Inflammatory macrophage treated with lipopolysaccharide for 1 hour (primary cell): ENCODE data around the gene CNTNAP4.

Source experiments
- DNase-seq, 2 donors: peaks; one replicate each; pipeline ENCODE4 v3.0.0-alpha.2; 2020 to 2022

Gene CNTNAP4

DNA sequence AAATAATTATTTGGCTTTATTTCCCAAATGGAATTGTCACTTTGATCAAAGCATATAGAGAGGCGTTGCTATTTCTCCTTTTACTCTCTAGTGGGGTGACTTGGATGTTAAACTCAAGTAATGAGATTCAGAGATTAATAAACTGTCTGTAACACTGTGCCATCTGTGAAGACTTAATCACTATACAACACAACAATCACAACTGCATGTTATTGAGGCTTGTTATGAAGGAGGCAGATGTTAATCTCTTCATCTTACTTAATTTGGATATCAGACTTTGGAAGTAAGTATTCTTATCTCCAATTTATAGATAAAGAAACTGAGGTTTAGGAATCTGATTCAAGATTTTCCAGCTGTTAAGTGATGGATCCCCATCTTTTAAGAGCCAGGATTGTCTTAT is 132.5 kb downstream of the CNTNAP4 start:
- DNase-seq, result no peak

DNA sequence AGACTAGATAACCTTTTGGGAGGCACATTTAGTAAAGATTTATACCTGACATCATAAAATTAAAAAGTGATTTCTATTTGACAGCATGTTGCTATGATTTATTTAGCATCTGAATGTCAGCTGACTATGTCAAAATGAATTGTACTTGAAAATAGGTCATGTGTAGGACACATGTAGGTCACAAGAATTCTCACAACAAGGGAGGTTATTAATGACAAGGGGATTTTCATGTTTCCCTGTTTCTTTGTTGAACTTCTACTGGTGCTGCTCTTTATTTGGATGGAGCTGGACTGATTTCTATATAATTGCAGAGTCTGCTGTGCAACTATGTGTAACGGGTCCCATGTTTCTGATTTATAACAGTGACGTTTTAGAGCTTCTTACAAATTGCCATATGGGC is 144.4 kb downstream of the CNTNAP4 start:
- DNase-seq, result no peak

DNA sequence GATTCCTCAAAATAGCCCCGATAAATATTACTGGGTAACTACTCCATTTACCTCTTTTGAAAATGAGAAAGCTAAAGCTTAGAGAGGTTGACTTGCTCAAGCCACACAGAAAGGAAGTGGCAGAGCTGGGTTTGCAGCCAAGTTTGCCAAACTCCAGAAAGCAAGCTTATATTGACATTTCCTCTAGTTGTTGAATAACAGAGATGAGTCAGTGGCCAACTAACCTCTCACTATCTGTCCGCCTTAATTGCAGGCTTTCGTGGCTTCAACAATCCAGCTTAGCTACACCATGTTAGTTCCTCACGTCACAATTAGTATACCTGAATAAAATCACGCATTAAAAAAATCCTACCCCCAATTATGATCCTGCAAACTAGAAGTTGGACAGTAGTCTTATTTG is 151.7 kb downstream of the CNTNAP4 start:
- DNase-seq, result no peak

DNA sequence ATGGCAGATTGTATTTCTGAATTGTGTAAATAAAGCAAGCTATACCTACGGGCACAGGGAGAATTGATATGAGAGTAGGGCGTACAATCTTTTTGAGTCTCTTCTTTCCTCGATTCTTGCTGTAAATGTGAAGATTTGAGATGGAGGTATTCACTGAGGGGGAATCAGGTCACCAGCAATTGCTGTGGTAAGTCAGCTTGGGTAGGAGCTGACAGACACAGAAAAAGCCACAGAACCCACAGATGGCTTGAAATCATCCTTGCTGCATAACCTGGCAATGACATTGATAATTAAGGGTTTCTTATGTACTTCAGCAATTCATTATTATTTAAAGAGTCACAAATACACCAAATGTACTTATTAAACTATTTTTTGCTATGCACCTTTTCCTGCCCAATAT is 164.2 kb downstream of the CNTNAP4 start:
- DNase-seq, result no peak

DNA sequence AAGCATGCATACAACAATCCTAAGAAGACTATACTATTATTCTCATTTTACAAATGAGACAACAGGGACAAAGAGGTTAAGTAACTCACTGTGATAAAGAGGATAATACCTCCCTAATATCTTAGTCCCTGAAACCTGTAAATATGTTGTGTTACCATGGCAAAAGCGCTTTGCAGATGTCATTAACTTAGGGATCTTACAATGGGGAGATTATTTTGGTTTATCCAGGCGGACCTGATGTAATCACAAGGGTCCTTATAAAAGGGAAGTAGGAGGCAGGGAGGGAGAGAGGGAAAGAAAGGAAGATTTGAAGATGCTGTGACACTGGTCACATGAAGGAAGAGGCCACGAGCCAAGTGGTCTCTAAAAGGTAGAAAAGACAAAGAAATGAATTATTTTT is 164.7 kb downstream of the CNTNAP4 start:
- no peak for DNase-seq

DNA sequence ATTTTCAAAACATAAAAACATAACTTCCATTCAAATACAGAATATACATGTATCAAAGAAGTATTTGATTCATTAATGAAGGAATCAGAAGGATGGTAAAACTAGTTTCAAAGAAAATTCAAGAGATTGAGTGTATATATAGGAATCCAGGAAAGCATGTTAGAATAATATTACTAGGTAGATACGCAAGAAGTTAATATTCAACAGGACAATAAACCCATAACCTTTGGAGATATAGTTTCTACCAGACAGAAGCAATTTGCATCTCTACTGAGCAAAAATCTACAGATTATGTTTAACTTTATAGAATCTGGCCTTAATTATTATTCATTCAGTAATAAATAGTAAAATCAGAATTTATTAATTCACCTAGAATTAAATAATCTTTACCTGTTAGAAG is 166.8 kb downstream of the CNTNAP4 start:
- no peak for DNase-seq

DNA sequence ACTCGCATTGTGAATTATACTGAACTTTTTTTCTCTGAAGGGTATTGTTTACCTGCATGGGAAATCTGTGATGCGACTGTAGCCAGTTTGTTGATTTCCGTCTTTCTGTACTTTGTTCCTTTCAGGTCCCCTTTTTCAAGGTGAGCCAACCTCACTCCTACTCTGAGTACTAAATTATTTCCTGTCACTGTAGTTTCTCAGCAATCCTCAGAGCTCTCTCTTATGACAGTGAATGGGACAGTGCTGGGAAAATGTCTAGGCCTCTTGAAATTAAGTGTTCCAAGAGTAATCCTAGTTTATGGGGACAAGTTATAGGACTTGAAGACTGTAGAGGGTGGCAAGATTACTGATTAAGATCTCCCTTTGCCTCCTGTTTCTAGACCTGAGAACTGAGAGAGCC is 167.6 kb downstream of the CNTNAP4 start:
- DNase-seq, result no peak

DNA sequence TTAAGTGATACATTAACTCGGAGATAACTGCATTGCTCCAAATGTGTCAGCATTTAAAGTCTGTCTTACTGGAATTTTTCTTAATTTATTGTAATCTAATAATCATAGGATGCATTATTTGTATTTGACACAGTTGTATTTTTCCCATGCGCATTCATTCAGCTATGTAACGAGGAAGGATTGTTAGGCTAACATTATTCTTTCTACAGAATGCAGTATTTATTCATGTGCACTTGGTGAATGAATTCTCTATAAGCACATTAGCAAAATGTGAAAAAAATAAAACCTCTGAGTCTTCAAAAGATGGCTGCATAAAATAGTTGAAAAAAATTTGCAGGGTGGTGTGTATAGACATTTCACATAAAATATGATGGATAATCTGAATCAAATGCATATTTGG is 168.6 kb downstream of the CNTNAP4 start:
- no peak for DNase-seq

DNA sequence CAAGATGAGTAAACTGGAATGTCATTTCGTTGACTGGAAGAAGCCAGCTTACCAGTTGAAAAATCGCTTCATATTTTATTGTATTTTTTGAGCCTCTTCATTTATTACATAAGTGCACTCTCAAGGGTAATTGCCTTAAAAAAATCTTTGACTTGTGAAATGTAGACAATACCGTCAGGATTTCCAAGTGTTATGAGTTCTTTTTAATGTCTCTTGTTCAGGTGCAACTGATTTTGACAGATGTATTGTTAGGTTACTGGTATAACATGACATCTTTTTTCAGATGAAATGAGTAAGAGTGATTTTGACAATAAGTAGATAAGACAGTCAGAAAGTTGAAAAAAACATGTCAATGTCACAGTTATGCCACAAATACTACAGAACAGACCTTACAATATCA is 169.1 kb downstream of the CNTNAP4 start:
- no peak for DNase-seq

DNA sequence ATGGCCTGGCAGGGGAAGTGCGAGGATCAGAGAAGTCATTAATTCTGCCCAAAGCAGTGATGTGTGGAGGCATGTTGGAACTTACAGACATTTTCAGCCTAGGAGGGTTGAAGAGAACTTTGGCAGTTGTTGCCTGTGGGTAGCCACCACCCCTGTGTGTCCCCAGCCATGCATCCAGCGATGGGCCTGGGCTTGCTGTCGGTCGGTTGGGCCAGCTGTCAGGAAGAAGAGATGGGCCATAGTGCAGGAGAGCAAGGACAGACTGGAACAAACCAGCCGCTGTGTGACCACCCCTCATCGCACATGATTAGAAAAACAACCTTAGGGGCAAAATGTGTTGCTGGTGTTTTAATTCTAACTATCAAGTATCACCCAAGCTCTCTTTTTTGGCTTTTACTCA is 173.7 kb downstream of the CNTNAP4 start:
- DNase-seq, result no peak

DNA sequence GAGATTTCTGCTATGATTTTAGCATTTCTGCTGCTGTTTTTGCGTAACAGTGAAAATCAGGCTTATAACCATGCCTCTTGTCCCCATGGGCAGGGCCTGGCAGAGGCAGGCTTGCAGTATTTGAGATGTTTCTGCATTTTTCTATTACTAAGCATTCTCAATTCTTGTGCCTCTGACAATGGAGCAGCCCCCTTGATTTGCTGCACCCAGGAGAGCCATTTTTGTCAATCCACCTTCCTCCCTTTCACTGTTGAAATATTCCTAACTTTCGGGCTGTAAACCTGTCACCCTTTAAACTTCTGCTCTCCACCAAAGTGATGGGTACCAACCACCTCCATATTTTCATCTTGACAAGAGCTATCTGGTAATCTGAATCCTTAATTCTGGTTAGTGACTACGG is 178.1 kb downstream of the CNTNAP4 start:
- DNase-seq, result no peak

DNA sequence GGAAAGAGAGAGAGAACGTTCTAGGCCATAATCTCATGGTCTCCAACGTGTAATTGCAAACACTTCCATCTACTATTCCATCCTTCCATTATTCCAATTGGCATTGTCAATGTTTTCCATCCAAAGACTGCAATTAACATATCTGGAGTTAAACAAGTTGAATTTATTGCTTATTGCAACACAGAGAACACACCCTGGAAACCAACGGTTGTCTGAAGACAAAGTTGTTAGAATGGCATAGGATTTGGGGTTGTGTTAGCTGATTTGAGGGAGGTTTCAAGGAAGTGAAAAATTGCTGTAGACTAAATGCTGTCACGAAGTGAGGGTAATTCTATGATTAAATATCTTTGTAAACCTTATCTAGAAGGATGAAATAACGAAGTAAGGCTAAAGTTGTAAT is 178.8 kb downstream of the CNTNAP4 start:
- DNase-seq, result no peak

DNA sequence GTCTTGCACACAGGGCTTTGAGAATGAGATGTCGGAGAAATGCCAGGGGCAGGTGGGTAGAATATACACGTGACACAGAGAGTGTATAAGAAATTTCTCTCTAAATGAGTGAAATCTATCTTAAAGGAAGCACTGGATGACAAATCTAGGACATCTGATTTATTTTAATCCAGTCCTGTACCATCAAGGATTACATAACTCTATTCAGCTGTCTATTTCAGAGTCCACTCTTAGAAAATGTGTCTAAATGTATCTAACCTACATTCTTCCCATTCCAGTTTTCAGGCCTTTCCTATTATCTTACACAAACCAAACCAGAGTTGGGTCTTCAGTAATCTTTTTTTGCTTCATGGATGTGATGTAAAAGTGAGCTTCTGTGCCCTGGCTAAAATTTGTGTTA is 181.9 kb downstream of the CNTNAP4 start:
- DNase-seq, result no peak

DNA sequence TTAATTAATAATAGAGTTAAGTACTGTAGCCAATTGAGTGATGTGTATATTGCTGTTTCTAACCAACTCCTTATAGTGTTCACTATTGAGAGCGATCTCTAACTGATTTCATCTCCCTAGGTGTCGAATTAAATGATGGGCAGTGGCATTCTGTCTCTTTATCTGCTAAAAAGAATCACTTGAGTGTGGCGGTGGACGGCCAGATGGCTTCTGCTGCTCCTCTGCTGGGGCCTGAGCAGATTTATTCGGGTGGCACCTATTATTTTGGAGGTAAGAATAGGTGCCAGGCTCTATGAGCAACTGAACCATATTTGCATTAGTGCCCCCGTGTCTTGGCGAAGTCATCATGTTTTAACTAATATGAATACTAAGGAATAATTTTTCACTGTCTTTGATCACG is 184.6 kb downstream of the CNTNAP4 start:
- DNase-seq, result no peak

DNA sequence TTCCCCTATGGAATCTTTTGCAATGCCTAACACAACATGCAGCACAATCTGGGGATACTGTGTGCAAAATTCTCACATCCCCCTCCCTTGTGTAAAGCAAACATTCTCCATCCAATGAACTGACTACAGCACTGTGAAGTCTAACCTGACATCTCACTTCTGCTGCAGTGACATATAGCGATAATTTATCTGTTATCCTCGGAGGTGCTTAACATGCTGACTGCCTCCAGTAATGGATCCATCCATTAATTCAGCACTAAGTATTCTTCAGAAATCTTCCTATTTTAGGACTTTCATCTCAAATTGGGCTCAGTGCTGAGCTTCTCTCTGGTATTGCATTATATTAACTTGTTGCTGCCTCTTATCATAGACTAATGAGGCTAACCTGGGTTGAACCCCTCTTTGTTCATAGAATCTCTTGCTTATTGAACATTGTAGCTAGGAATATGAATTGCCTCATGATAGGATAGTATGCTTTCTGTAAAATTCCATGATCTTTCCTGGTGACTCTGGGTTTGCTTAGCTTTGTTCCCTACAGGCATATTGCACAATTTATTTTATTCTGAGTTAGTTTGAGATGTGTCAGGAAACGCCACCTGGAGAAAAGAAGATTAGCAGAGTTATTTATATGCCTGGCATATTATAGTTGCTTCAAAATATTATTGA is 187.9 kb downstream of the CNTNAP4 start:
- no peak for DNase-seq

DNA sequence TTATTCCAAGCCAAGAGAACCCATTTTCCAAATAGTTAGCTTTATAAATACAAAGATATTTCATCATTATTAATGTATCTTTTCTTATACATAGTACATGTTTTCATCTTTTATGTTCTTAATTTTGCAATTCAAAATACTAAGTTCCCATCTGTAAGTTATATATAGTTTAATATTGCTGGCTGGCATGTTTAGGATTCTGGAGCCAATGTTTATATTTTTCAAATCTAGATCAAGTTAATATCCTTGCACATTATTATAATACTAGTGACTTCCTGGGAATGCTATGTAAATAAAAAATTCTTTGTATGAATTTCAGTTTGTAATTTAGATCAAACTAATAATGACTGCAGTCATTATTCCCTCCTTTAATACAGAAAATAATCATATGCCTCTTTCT is 189.7 kb downstream of the CNTNAP4 start:
- no peak for DNase-seq

DNA sequence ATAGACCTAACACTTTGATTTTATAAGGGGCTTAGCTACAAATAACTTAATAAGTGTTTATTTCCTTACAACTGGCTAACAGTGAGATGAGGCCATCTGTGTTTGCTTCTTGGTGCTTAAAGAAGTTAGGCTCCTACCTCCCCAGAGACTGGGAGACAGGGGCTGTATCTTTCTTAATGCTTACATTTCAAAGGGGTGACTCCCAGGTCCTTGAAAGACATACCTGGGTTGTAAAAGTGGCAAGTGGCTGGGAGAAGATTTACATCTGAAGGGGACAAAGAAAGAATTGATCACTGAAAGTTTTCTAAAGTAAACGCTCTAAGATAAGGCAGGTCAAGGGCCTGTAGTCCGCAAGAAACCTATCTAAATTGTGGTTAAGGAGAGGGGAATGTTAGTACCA is 196.8 kb downstream of the CNTNAP4 start:
- DNase-seq, result no peak

DNA sequence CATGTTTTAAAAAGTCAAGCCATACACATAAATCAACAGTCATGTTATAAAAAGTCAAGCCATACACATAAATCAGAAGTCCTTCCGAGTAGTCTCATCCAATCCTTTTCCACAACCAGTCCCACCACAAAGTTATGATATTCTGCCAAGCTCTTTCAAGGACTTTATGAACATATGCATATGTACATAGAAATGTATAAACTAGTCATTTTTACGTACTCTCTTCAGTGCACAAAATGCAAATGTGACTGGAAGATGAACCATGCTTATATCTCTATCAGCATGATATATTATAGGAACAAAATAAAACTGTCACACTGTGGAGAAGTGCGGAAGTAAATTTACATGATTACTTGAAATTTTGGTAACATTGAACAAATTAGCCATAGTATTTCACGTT is 200.9 kb downstream of the CNTNAP4 start:
- DNase-seq, result no peak

DNA sequence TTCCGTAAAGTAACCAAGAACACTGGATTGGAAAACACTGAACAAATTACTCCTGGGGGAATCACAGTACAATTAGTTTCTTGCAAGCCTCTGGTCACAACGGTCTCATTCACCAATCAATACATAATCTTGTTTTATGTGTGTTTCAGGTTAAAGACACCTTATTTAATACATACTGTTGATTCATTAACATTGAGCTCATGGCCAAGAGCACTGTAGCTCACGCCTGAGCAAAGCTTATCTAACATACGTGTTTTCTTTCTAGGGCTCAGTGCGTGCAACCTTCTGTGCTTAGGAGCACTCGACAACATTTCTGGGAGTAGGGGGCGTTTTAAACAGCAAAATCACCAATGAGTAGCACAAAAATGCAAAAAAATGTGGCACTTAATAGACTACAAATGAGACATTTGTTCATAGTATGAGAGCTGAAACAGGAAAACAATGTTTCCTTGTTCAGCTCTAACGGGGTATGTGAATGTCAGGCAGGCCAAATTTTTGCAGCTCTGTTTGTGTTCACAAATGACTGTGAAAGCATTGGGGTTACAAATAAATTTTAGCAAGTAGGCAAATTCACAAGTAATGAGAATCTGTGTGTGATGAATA is 206.2 kb downstream of the CNTNAP4 start:
- DNase-seq, result no peak

DNA sequence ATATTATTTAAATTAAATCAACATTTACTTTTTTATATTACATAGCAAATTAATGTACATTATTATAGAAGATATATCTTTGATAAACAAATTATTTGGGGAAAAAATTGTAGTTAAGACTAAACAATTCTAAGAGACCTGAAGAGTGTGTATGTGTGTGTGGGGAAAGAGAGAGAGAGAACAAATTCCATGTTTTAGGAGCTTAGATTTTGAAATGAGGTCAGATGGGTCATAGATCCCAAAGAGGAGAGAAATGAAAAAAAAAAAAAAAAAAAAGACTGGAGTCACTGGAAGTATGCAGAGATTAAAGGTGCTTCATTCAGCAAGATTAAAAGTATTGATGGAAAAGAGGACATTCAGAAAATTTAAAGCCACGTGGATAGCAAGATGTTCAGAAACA is 206.8 kb downstream of the CNTNAP4 start:
- no peak for DNase-seq

DNA sequence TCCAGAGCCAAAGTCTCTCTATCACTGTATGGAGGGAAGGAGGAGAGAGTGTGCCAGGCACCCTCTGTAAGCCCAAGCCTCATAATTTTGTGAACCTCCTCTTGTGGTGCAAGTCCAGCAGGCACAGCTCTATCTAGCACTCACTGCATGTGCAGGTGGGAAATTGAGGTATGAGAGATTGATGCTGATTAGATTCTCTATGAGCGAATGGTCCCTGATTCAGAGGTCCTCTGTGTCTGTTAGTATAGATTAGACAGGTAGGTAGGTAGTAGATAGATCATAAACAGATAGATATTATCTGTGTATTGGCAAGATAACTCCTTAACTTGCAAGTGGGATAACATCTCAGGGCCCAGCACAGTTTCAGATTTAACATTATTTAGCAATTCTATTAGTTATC is 209.5 kb downstream of the CNTNAP4 start:
- no peak for DNase-seq

DNA sequence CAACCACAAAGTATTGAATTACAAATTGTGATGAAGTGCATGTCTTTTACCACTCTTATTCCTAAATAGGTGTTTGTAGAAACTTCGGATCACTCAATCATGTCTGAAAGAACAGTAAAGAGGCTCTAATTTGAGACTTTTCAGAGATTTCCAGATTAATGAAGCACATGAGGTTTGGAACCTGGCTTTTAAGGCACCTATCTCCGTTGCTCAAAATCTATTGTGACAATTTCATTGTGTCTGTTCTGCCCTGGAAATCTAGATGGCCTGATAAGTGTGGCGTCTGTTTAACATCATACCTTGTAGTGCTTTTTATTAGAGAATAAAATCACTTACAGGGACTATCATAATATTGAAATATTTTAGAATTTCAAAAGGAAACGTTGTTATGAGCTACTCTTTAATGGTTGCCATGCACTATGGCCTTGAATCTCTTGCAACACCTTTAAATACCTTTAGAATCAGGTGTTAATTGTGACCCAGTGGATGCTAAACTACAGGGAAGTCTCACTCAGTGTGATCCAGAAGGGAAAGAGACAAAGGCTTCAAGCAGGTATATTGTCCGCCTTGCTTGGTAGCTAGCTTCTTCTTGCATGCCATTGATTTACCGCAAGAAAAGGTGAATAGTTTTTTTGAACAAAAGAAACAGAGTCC is 210.3 kb downstream of the CNTNAP4 start:
- DNase-seq, result no peak

DNA sequence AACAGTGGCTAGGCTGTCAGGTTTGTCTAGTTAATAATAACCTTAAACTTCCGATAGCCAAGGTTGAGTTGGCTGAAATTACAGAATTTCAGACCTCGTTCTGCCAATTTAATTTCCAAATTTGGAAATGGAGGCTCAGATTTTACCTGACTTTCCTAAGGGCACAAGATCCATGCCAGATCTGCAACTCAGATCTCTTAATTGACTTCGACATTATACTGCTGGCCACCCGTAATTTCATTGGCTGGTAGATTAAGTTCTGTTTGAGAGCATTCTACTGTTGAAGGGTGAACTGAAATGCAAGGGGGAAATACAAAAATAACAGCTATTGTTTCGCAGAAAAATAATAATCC is 210.8 kb downstream of the CNTNAP4 start:
- DNase-seq, result no peak

DNA sequence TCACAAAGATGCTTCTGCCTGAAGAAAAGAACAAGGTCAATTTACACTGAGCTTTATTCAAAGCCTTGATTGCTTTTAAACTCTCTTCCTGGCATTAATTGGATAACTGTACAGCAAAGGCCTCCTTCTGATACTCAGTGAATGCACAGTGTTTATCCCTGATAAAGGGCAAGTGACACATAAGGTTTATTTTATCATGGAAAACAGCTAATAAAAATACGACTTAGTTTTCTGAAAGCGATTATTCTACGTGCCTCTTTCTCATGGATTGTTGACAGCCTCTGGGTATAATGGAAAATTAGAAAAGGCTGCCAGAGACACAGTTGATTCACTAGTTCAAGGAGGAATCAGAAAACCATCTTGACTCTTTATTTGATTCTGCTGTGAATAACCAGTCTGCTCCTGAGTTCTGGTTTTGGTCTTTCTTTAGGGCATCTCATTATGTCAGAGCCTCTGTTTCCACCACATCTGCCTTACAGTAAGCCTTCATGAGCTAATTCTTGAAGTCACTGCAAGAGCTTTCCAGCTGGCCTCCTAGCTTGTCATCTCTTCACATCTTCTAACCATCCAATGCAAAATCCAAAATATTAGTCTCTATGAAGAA is 212.9 kb downstream of the CNTNAP4 start:
- DNase-seq, result no peak

DNA sequence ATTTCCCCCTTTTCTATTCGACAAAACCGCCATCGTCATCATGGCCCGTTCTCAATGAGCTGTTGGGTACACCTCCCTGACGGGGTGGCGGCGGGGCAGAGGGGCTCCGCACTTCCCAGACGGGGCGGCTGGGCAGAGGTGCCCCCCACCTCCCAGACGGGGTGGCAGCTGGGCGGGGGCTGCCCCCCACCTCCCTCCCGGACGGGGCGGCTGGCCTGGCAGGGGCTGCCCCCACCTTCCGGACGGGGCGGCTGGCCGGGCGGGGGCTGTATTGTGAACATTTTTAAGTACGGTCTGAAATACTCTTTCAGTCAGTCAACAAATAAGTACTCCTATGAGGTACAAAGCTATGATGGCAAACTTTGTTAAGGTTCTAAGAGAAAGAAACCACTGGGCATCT is 222.8 kb downstream of the CNTNAP4 start:
- DNase-seq, result no peak
